ENCODE results near the gene AHI1.

Gene AHI1

DNA sequence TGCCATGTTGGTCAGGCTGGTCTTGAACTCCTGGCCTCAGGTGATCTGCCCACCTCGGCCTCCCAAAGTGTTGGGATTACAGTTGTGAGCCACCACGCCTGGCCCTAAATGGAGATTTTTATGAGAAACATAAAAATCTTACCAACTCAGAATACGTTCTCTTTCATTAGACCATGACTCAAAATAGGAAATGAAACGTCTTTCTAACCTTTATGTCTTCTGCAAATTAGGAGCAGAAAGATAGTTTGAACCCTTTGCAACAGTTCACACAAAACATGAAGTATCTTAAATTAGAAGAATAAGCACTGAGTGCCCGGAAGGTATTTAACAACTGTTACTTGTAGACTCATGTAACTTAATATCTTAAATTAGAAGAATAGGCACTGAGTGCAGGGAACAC lies 48.3 kb downstream of the AHI1 start:
- DNase-seq = no peak

- no peak for DNase-seq
Observed at GRCh38 chr6:135440087-135440792, 57.3 kb downstream of the AHI1 start.

DNA sequence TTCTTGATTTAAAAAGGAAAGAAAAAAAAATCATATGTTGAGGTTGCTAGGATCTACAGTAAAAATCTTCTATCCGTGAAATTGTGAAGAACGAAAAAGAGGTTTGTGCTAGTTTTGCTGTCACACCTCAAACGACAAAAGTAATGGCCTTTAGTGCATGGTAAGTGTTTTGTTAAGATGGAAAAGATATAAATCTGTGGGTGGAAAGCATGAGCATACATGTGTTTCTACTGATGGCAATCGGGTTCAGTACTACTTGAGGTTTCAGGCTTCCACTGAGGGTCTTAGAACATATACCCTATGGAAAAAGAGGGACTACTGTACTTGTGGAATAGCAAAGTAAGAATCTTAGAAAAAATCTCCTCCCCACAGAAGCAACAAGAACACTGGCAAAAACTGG lies 58.0 kb downstream of the AHI1 start:
- DNase-seq = no peak

DNA sequence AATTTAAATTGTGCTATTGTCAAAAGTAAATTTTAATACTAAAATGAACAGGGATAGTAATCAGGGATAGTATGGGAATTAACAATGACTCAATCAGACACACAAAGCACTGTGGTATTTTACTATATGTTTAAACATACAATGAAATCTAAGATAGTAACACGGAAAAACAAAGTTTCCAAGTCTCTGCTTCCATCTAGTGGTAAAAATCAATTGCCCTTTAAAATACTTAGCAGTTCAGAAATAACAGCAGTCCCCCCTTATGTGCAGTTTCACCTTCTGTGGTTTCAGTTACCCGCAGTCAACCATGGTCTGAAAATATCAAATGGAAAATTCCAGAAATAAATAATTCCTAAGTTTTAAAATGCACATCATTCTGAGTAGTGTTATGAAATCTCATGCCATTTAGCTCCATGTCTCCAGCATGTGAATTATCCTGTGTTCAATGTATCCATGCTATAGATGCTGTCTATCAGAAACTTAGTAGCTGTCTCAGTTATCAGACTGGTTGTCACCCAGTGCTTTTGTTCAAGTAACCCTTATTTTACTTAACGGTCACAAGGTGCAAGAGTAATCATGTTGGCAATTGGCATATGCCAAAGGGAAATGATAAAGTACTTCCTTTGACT lies 58.5 kb downstream of the AHI1 start:
- no peak for DNase-seq

- no peak for DNase-seq
Observed at GRCh38 chr6:135434991-135435390, 62.5 kb downstream of the AHI1 start.

DNA sequence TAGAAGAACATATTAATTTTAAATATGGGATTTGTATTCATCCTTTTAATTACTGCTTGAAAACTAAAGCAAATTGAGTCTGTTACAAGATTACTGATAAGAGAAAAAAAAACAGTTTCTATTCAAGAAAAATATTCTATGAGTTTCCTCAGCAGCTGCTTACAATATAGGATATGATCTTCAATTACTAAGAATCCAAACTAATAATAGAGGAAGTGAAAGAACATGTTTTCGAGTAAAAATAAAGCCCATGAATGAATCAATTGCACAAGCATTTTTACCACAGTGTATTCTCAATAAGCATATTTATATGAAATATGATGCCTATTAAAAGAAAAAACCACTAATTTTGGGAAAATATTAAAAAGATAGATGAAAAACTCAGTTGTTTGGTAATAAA lies 63.4 kb downstream of the AHI1 start:
- no peak for DNase-seq

GRCh38 chr6:135428078-135428477 lies 69.5 kb downstream of the AHI1 start:
- no peak for DNase-seq

DNA sequence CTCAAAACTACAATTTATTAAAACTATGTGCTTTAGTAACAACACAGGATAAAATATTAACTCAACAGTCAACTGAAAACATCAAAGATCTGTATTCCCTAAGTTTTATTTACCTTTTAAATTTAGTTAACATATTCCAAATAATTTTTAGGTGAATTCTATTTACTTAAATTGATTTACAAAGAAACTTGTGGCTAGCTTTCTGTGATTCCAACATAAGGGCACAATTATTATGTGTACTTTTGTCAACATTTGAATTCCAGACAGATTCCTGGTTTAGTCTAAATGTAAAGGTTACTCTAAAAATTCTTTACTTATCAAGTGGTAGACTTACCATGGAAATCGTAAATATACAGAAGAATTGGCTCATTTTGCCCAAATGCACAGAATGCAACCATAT lies 70.7 kb downstream of the AHI1 start:
- no peak for DNase-seq

DNA sequence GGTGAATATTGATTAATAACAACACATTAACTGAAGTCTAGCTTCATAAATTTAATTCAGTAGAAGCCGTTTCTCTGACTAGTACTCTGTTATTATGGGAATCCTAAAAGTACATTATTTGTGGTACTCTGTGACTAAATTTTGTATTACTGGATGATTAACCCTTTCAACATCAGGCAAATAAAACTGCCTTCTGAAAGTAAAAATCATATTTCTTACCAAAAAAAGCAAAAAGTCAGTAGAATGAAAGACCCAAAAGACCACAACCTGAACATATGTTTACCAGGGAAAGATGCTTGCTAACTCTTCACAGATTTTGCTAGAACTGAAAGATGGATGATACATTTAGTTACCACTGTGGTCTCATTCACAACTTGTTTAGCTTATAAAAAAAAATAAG lies 73.2 kb downstream of the AHI1 start:
- no peak for DNase-seq

DNA sequence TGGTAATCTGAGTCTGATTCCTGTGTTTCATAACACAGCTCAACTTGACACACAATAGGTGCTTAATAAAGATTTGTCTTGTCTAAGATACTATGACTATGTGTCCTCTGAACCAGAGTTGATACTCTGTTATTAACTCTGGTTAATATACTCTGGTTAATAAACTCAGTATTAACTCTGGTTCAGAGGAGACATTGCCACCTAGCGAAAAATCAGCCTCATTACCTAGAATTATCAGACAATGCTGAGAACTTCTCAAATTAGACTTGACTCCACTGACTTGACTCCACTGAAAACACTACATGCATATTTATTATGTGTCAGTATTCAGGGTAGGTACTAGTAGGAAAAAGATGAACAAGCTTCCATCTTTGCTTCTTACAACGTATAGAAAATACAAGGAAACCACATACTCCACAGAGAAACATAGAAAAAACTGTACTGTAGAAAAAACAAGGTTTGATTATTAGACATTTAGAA lies 73.9 kb downstream of the AHI1 start:
- DNase-seq = no peak

DNA sequence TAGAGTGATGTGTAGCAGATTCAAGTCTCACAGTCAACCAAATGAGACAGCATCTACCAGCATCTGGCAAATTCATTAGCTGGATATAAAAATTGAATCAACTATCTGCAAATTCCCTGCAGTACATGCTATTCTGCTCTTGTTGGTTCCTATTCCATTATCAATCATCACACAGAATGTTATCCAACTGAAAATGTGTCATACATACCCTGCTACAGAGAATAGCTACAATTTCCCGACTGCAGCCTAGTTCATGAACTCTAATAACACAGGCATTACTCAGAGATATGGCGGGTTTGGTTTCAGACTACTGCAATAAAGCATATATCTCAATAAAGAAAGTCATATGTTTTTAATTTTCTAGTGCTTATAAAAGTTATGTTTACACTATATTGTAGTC lies 78.4 kb downstream of the AHI1 start:
- no peak for DNase-seq

DNA sequence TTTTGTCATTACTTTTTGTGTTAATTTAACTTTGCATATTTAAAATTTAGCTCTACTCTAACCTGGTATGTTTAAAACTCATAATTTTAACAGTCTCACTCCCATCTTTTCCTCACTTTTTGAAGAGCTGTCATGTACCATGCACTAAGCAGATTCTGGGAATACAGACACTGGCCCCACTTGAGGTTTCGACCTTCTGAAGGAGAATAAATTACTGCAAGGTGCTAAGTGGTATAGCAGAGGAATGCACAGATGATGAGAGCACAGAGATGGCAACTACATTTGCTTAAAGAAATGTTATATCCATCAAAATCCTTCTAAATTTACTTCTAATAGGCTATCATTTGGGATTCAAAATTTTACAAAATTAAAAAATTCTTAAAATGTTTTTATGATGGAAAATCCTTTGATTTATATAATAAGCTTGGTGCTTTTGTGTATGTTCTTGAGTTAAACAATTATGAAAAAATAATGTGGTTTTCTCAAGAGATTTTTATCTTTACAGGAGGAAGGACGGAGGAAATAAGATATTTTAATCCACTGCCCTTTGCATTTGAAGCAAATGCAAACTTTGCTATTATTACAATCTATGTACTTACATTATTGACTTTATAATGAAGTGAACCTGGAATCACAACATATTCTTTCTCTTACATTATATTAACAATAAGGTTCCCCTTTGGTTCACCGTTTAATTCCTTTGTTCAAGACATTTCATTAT lies 79.3 kb downstream of the AHI1 start:
- no peak for DNase-seq

- DNase-seq = no peak
Observed at GRCh38 chr6:135412761-135413160, 84.8 kb downstream of the AHI1 start.

GRCh38 chr6:135411849-135412248 lies 85.7 kb downstream of the AHI1 start:
- no peak for DNase-seq

DNA sequence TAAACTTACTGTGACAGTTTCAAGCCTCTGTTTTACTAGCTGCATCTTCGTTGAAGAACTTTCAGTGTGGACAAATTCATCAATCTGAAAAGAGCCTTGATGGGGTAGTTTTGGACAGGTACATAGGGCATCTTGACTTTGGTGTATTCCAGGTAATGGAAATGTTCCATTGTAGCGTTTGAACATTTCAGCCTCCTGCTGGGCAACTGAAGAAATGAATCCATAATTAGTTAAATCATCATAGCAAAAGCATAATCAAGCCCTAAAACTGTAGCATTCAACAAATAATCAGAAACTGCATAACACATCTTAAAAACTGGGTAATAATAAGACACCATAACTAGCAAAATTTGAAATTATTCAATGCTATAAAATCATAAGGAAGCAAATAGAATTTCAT lies 86.2 kb downstream of the AHI1 start:
- no peak for DNase-seq

- no peak for DNase-seq
Observed at GRCh38 chr6:135410856-135411255, 86.7 kb downstream of the AHI1 start.

DNA sequence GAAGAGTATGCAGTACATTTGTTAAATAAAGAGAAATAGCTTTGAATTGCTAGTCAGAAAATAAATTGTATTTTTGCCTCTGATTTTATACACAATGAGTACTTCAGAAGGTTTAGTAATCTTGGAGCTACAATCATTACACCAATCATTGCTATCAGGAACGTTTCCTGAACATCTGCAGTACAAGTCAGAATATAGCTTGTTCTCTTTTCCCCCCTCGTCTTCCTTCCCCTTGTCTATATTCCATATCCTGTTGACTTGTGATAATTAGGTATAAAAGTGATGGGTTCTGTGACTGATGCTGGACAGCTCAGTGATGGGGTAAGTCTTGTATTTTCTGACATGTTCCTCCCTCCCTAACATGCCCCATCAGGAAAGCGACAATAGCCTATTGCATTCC lies 94.0 kb downstream of the AHI1 start:
- DNase-seq = no peak

DNA sequence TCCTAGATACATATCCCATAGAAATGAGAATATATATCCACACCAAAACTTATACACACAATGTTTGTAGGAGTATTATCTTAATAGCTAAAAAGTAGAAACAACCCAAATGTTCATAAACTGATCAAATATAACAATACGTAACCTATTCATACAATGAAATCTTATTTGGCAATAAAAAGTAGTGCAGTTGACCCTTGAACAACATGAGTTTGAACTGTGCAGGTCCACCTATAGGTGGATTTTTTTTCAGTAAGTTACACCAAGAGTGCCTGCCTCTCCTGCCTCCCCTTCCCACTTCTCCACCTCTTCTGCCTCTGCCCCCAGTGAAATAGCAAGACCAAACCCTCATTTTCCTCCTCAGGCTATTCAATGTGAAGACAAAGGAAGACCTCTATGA lies 95.2 kb downstream of the AHI1 start:
- no peak for DNase-seq

- DNase-seq = no peak
Observed at GRCh38 chr6:135397172-135397952, 100.2 kb downstream of the AHI1 start.

DNA sequence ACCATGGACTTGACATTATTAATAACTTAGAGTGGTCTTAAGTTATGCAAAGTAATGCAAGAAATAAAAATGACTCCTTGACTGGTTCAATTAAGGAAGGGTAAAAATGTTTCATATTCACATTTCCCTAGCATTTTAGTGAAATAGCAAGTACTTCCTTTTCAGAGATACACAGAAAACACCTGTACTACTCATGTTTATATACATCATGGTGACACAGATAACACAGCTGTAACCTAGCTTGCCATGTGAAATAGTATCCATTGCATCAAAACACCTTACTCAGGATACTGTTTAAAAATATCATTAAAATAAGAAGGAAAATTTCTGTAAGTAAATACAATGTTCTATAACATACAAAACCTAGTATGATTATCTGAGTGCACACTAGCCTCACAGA lies 102.4 kb downstream of the AHI1 start:
- no peak for DNase-seq

GRCh38 chr6:135393289-135393688 lies 104.3 kb downstream of the AHI1 start:
- DNase-seq = no peak

- DNase-seq = no peak
Observed at GRCh38 chr6:135390458-135390857, 107.1 kb downstream of the AHI1 start.

DNA sequence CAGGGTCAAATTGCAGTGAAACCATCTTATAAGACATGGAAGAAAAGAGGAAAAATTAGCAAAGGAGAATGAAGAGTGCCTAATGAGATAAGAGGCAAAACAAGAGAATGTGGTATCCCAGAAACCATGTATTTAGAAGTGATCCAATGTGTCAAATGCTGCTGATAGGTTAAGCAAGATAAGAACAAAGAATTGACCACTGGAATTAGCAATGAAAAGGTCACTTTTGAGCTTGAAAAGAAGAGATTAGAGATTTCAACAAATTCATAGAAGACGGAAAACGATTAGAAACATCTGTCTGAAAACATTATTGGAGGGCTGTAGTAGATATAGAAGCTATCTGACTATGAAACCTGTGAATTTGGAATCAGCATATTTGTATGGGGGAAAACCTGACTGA lies 112.2 kb downstream of the AHI1 start:
- no peak for DNase-seq
